ENCODE measurements around the gene HNF1B. TPM values are rescaled to one million over a fixed set of nuclear protein-coding genes. Genes with fewer than 3 reads are reported as not detected.

HNF1B gene
- total RNA-seq, 1 donor, result not detected

DNA sequence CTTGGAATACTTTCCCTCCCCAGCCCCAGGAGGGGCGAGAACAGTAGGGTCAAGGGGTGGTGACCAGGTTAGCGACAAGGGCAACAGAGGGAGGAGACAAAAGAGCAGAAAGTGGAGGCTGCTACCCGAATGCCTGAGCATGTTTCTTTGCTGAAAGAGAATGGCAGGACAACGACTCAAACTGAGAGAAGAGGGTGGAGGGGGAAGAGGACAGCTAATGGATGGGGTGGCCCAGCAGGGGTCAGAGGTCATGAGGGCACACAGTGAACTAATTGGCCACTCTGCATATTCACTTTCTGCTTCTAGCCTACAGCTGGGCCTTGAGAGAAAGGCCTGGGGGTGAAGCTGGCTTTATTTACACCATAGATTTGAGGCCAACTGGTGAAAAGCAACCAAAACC, 82.5 kb downstream of the HNF1B start:
- Histone ChIP-seq H3K4me2 (ENCODE audit: insufficient read depth, low read length) (no peak overlapping the region), H2AFZ (ENCODE audit: low read length) (no peak overlapping the region), H3K27me3 (ENCODE audit: insufficient read depth, low read length) (peaks cover 5% of the 10 kb centered on the region), H3K36me3 (ENCODE audit: insufficient read depth, low read length) (no peaks in the 10 kb centered on the region), H4K20me1 (ENCODE audit: insufficient read depth, low read length) (no peaks in the 10 kb centered on the region), H3K9me3 (ENCODE audit: low read depth, low read length) (no peaks in the 10 kb centered on the region), H3K4me1 (ENCODE audit: insufficient read depth, low read length) (no peaks in the 10 kb centered on the region), H3K4me3 (ENCODE audit: insufficient read depth, low read length) (no peak overlapping the region), H3K27ac (ENCODE audit: low read depth, low read length) (no peak overlapping the region), H3K79me2 (ENCODE audit: insufficient read depth, low read length) (no peaks in the 10 kb centered on the region)
- DNase-seq (ENCODE audit: insufficient read length, low spot score, missing footprints), result no peak
- TF ChIP-seq, protein P1, sequence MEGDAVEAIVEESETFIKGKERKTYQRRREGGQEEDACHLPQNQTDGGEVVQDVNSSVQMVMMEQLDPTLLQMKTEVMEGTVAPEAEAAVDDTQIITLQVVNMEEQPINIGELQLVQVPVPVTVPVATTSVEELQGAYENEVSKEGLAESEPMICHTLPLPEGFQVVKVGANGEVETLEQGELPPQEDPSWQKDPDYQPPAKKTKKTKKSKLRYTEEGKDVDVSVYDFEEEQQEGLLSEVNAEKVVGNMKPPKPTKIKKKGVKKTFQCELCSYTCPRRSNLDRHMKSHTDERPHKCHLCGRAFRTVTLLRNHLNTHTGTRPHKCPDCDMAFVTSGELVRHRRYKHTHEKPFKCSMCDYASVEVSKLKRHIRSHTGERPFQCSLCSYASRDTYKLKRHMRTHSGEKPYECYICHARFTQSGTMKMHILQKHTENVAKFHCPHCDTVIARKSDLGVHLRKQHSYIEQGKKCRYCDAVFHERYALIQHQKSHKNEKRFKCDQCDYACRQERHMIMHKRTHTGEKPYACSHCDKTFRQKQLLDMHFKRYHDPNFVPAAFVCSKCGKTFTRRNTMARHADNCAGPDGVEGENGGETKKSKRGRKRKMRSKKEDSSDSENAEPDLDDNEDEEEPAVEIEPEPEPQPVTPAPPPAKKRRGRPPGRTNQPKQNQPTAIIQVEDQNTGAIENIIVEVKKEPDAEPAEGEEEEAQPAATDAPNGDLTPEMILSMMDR (IDR thresholded peaks at IDR 0.05; ENCODE audit: extremely low read depth, low read depth, low read length), result no peak

DNA sequence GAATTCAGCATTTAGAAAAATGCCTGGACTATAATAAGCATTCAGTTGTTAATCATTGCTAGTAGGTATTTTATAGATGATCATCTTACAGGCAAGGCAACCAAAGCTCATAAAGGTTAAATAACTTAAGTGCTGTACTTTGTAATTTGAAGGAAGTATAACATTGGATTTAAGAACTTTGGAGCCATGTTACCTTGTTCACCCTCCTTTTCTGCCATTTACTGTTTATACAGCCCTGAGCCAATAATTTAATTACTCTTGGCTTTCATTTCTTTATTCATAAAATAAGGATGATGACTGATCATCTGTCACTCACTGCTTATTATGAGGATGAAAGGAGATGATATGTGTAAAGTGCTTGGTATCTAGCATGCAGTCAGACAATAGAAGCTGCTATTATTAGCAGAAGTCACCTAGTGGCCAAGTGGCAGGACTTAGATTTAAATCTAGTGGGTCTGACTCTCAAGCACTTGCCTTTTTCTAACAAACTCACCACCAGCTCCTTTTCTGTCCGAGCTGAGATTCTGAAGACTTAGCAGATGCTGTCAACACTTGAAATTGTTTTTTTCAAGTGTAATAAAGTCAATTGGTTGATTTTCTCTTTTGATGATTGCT, 83.4 kb downstream of the HNF1B start:
- Histone ChIP-seq H3K4me1 (ENCODE audit: insufficient read depth, low read length) (no peaks in the 10 kb centered on the region), H3K27me3 (ENCODE audit: insufficient read depth, low read length) (peaks cover 5% of the 10 kb centered on the region), H3K79me2 (ENCODE audit: insufficient read depth, low read length) (no peaks in the 10 kb centered on the region), H2AFZ (ENCODE audit: low read length) (no peak overlapping the region), H3K4me2 (ENCODE audit: insufficient read depth, low read length) (no peak overlapping the region), H4K20me1 (ENCODE audit: insufficient read depth, low read length) (no peaks in the 10 kb centered on the region), H3K36me3 (ENCODE audit: insufficient read depth, low read length) (no peaks in the 10 kb centered on the region), H3K4me3 (ENCODE audit: insufficient read depth, low read length) (no peak overlapping the region), H3K27ac (ENCODE audit: low read depth, low read length) (no peak overlapping the region), H3K9me3 (ENCODE audit: low read depth, low read length) (no peaks in the 10 kb centered on the region)
- TF ChIP-seq, protein P1 (IDR thresholded peaks at IDR 0.05; ENCODE audit: extremely low read depth, low read depth, low read length), result peak; percentile 19
- DNase-seq (ENCODE audit: insufficient read length, low spot score, missing footprints), result no peak

DNA sequence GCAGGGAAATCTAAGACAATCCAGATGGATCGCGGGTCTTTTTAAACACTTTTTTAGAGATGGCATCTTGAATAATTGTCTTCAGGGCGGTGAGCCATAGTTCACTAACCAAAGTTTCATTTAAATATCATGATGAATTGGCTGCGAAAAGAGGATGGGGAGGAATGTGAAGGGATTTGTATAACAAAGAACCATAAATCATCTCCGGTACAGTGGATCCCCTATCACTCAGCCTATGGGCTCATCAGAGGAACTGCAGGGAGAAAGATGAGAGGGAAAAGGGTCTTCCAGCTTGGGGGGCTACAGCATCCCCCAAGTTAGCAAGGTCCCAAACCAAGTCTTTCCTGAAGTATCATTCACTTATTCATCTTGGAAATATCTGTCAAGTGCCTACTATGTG, 84.9 kb downstream of the HNF1B start:
- no peaks in the 10 kb centered on the region for H3K79me2 ChIP-seq (ENCODE audit: insufficient read depth, low read length)
- H3K9me3 ChIP-seq (ENCODE audit: low read depth, low read length), result no peaks in the 10 kb centered on the region
- no peak for DNase-seq (ENCODE audit: insufficient read length, low spot score, missing footprints)
- H3K36me3 ChIP-seq (ENCODE audit: insufficient read depth, low read length), result no peaks in the 10 kb centered on the region
- H3K4me2 ChIP-seq (ENCODE audit: insufficient read depth, low read length), result no peak overlapping the region
- H3K27ac ChIP-seq (ENCODE audit: low read depth, low read length), result no peak overlapping the region
- TF ChIP-seq, protein P1 (IDR thresholded peaks at IDR 0.05; ENCODE audit: extremely low read depth, low read depth, low read length), result no peak
- no peak overlapping the region for H2AFZ ChIP-seq (ENCODE audit: low read length)
- H3K4me3 ChIP-seq (ENCODE audit: insufficient read depth, low read length), result no peak overlapping the region
- no peaks in the 10 kb centered on the region for H3K4me1 ChIP-seq (ENCODE audit: insufficient read depth, low read length)
- H3K27me3 ChIP-seq (ENCODE audit: insufficient read depth, low read length), result peaks cover 5% of the 10 kb centered on the region
- H4K20me1 ChIP-seq (ENCODE audit: insufficient read depth, low read length), result no peaks in the 10 kb centered on the region

DNA sequence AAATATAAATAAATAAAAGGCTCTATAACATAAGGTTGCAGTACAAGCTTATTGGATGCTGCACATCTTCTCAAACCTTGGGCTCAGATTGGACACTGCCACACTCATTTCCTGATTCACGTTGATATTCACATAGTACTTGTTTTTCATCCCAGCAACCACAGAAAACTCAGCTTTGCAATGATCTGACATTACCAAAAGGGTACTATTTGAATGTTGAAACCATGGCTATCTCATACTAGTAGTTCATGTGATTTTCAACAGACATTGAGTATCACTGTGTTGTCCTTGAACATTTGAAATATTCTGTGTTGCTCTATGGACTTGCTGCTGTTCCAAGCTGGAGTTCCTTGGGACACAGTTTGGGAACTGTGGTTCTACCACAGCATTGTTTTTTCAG, 87.7 kb downstream of the HNF1B start:
- Histone ChIP-seq H3K4me1 (ENCODE audit: insufficient read depth, low read length) (no peaks in the 10 kb centered on the region), H3K27ac (ENCODE audit: low read depth, low read length) (no peak overlapping the region), H3K27me3 (ENCODE audit: insufficient read depth, low read length) (peaks cover 8% of the 10 kb centered on the region), H3K79me2 (ENCODE audit: insufficient read depth, low read length) (no peaks in the 10 kb centered on the region), H4K20me1 (ENCODE audit: insufficient read depth, low read length) (no peaks in the 10 kb centered on the region), H3K9me3 (ENCODE audit: low read depth, low read length) (no peaks in the 10 kb centered on the region), H3K36me3 (ENCODE audit: insufficient read depth, low read length) (no peaks in the 10 kb centered on the region), H3K4me2 (ENCODE audit: insufficient read depth, low read length) (no peak overlapping the region), H2AFZ (ENCODE audit: low read length) (no peak overlapping the region), H3K4me3 (ENCODE audit: insufficient read depth, low read length) (no peak overlapping the region)
- DNase-seq (ENCODE audit: insufficient read length, low spot score, missing footprints), result no peak
- TF ChIP-seq, protein P1 (IDR thresholded peaks at IDR 0.05; ENCODE audit: extremely low read depth, low read depth, low read length), result no peak

All from osteoblast (primary cell).